Smooth muscle cell (in vitro differentiated cells): ENCODE data around the gene BMERB1. TPM values are rescaled to one million over a fixed set of nuclear protein-coding genes. Genes with fewer than 3 reads are reported as not detected.

Experiments
- DNase-seq: peaks from one replicate; lab custom pipeline; 2025; ENCODE audit not compliant: unreplicated experiment; lab: John Stamatoyannopoulos, UW
- H2AFZ ChIP-seq: fragments of 200-600 bp; sonication (generic); 2 replicates; pipeline ENCODE4 v1.6.0; 2016; ENCODE audit warnings: antibody characterized with exemption, low read depth, mild to moderate bottlenecking
- H3F3A ChIP-seq: fragments of 200-600 bp; sonication (generic); 2 replicates; pipeline ENCODE4 v1.6.0; 2017; ENCODE audit warnings: antibody characterized with exemption, low read depth
- H3K27ac ChIP-seq: fragments of 200-600 bp; sonication (generic); 2 replicates; pipeline ENCODE4 v1.5.1; 2016; ENCODE audit warnings: low read depth, mild to moderate bottlenecking
- H3K27me3 ChIP-seq: fragments of 200-600 bp; sonication (generic); 2 replicates; pipeline ENCODE4 v1.6.1; 2016; ENCODE audit warnings: low read depth, mild to moderate bottlenecking
- H3K36me3 ChIP-seq: fragments of 200-600 bp; sonication (generic); 2 replicates; pipeline ENCODE4 v1.5.1; 2016; ENCODE audit warnings: low read depth
- H3K4me1 ChIP-seq: fragments of 200-600 bp; sonication (generic); 2 replicates; pipeline ENCODE4 v1.5.1; 2016; ENCODE audit warnings: low read depth
- H3K4me2 ChIP-seq: fragments of 200-600 bp; sonication (generic); 2 replicates; pipeline ENCODE4 v1.6.0; 2016; ENCODE audit warnings: mild to moderate bottlenecking
- H3K4me3 ChIP-seq: fragments of 200-600 bp; sonication (generic); 2 replicates; pipeline ENCODE4 v1.5.1; 2016; ENCODE audit warnings: mild to moderate bottlenecking
- H3K79me2 ChIP-seq: fragments of 200-600 bp; sonication (generic); 2 replicates; pipeline ENCODE4 v1.6.0; 2016; ENCODE audit warnings: low read depth, mild to moderate bottlenecking
- H3K9ac ChIP-seq: fragments of 200-600 bp; sonication (generic); 2 replicates; pipeline ENCODE4 v1.6.0; 2016; ENCODE audit warnings: low read depth
- H3K9me3 ChIP-seq: fragments of 200-600 bp; sonication (generic); replicated peaks from 2 replicates; pipeline ENCODE4 v1.5.1; 2016; ENCODE audit warnings: low read depth
- H4K20me1 ChIP-seq: fragments of 200-600 bp; sonication (generic); 2 replicates; pipeline ENCODE4 v1.6.0; 2016; ENCODE audit warnings: low read depth
- CTCF ChIP-seq: fragments of 200-600 bp; sonication (generic); IDR thresholded peaks from 2 replicates; pipeline ENCODE4 v1.5.1; 2017; ENCODE audit warnings: borderline replicate concordance, mild to moderate bottlenecking, antibody characterized with exemption; ENCODE audit not compliant: insufficient read depth, poor library complexity, severe bottlenecking
- WGBS: methylation state at CpG from one replicate; pipeline ENCODE4 v1.1.7; 2016; ENCODE audit warnings: low lambda C conversion rate; 5-methylcytosine and 5-hydroxymethylcytosine counted together
- polyA plus RNA-seq: library from polyadenylated mRNA; unstranded; fragments of >200 nt; fragmentation: Nextera tagmentation; extraction: Ambion mirVana; gene quantifications from 2 replicates; pipeline ENCODE4 v1.2.1, GENCODE V29; 2016
- total RNA-seq: library from RNA; depleted of rRNA; stranded (reverse); fragments of >200 nt; gene quantifications from 2 replicates; pipeline ENCODE4 v1.2.3, GENCODE V29; 2014

BMERB1 gene
- total and polyA plus RNA-seq, 2 experiments from 2014 or later = 16.5 to 20.0 TPM

GRCh38 chr16:15548482-15548891, 114.1 kb downstream of the BMERB1 start:
- Histone ChIP-seq H3K27ac (no peak overlapping the region), H3K27me3 (no peaks in the 10 kb centered on the region), H3K79me2 (no peaks in the 10 kb centered on the region), H2AFZ (no peak overlapping the region), H3K36me3 (no peaks in the 10 kb centered on the region), H3K4me3 (no peak overlapping the region), H3K4me1 (no peaks in the 10 kb centered on the region), H3F3A (no peaks in the 10 kb centered on the region), H3K9ac (no peak overlapping the region), H3K4me2 (no peak overlapping the region), H3K9me3 (no peaks in the 10 kb centered on the region), H4K20me1 (no peaks in the 10 kb centered on the region)
- DNase-seq = no peak
- 31% methylated on average over 3 of the region's 3 CpGs for WGBS
- TF ChIP-seq CTCF = no peak

- DNase-seq = no peak
- 93% methylated on average over 6 of the region's 6 CpGs for WGBS
- no peaks in the 10 kb centered on the region for H3K4me1 ChIP-seq
- H3K36me3 ChIP-seq = no peaks in the 10 kb centered on the region
- H3K9ac ChIP-seq = no peak overlapping the region
- no peak overlapping the region for H3K27ac ChIP-seq
- H3K4me2 ChIP-seq = no peak overlapping the region
- H3K4me3 ChIP-seq = no peak overlapping the region
- no peaks in the 10 kb centered on the region for H3K9me3 ChIP-seq
- no peaks in the 10 kb centered on the region for H3K27me3 ChIP-seq
- no peaks in the 10 kb centered on the region for H3K79me2 ChIP-seq
- H3F3A ChIP-seq = no peaks in the 10 kb centered on the region
- H2AFZ ChIP-seq = no peak overlapping the region
- no peaks in the 10 kb centered on the region for H4K20me1 ChIP-seq
- no peak for TF ChIP-seq CTCF
These were observed 118.1 kb downstream of the BMERB1 start for GRCh38 chr16:15552507-15552906.

GRCh38 chr16:15553313-15554088, 119.1 kb downstream of the BMERB1 start:
- H4K20me1 ChIP-seq = no peaks in the 10 kb centered on the region
- H3F3A ChIP-seq = no peaks in the 10 kb centered on the region
- DNase-seq = no peak
- H3K79me2 ChIP-seq = no peaks in the 10 kb centered on the region
- TF ChIP-seq CTCF = no peak
- H3K9ac ChIP-seq = no peak overlapping the region
- no peaks in the 10 kb centered on the region for H3K27me3 ChIP-seq
- WGBS = 91% methylated on average over 10 of the region's 10 CpGs
- H3K9me3 ChIP-seq = no peaks in the 10 kb centered on the region
- H3K4me1 ChIP-seq = no peaks in the 10 kb centered on the region
- no peak overlapping the region for H3K4me3 ChIP-seq
- H3K27ac ChIP-seq = no peak overlapping the region
- no peaks in the 10 kb centered on the region for H3K36me3 ChIP-seq
- H3K4me2 ChIP-seq = no peak overlapping the region
- no peak overlapping the region for H2AFZ ChIP-seq

GRCh38 chr16:15556130-15556529, 121.7 kb downstream of the BMERB1 start:
- DNase-seq = no peak
- 95% methylated on average over 5 of the region's 5 CpGs for WGBS
- H3K36me3 ChIP-seq = no peaks in the 10 kb centered on the region
- H3K9ac ChIP-seq = no peak overlapping the region
- H3K79me2 ChIP-seq = no peaks in the 10 kb centered on the region
- no peaks in the 10 kb centered on the region for H3K27me3 ChIP-seq
- H3K27ac ChIP-seq = no peak overlapping the region
- H3K4me2 ChIP-seq = no peak overlapping the region
- H3F3A ChIP-seq = no peaks in the 10 kb centered on the region
- no peaks in the 10 kb centered on the region for H4K20me1 ChIP-seq
- no peak overlapping the region for H3K4me3 ChIP-seq
- no peaks in the 10 kb centered on the region for H3K4me1 ChIP-seq
- H3K9me3 ChIP-seq = no peaks in the 10 kb centered on the region
- TF ChIP-seq CTCF = no peak
- H2AFZ ChIP-seq = no peak overlapping the region
